ENCODE measurements around the gene SGO1.

GRCh38 chr3:20154078-20154477 is 31.9 kb downstream of the SGO1 start:
- TF ChIP-seq REST (IDR thresholded peaks at IDR 0.05; ENCODE audit: low read depth, low read length): no peak
- TF ChIP-seq CTCF (IDR thresholded peaks at IDR 0.05): no peak
- TF ChIP-seq USF2 (IDR thresholded peaks at IDR 0.05; ENCODE audit: borderline replicate concordance, low read depth, low read length): no peak
- no peak for TF ChIP-seq SIN3A (IDR thresholded peaks at IDR 0.05; ENCODE audit: borderline replicate concordance, low read depth, low read length)
- TF ChIP-seq FOSL2 (IDR thresholded peaks at IDR 0.05; ENCODE audit: borderline replicate concordance, low read depth): no peak
- TF ChIP-seq RAD21 (IDR thresholded peaks at IDR 0.05; ENCODE audit: low read length): no peak
- no peak for TF ChIP-seq MXI1 (IDR thresholded peaks at IDR 0.05; ENCODE audit: low read depth, low read length)
- TF ChIP-seq TAF1 (IDR thresholded peaks at IDR 0.05; ENCODE audit: borderline replicate concordance, low read depth, low read length): no peak
- TF ChIP-seq TEAD4 (IDR thresholded peaks at IDR 0.05; ENCODE audit: borderline replicate concordance, insufficient read depth): no peak
- no peak for TF ChIP-seq NRF1 (IDR thresholded peaks at IDR 0.05; ENCODE audit: low read depth, low read length)
- TF ChIP-seq FOXJ3 (CRISPR knock-in tag; IDR thresholded peaks at IDR 0.05): no peak

All from SK-N-SH (cell line).